IMR-90 (cell line): ENCODE data around the gene FAM131B.

Experiments used
- CTCF ChIP-seq: conservative IDR thresholded peaks from 2 replicates; pipeline ENCODE4 v1.5.1; 2012; ENCODE audit warnings: mild to moderate bottlenecking, low read depth, low read length, improper control_type of control experiment
- RCOR1 ChIP-seq: IDR thresholded peaks from 2 replicates; pipeline ENCODE4 v1.6.1; 2012; ENCODE audit warnings: mild to moderate bottlenecking, low read length, improper control_type of control experiment; ENCODE audit not compliant: insufficient replicate concordance
- USF2 ChIP-seq: fragments of 150-350 bp; IDR thresholded peaks from 2 replicates; pipeline ENCODE4 v1.6.1; 2017; ENCODE audit warnings: mild to moderate bottlenecking, antibody characterized with exemption, low read length, low read depth

- TF ChIP-seq USF2 (no peak), CTCF (no peak), RCOR1 (no peak)
These were observed 872 bp downstream of the FAM131B start for GRCh38 chr7:143361552-143362130.
